Tibial nerve (tissue), 4 donors: ENCODE data around the gene GRID1.

ENCODE experiments used
- EP300 ChIP-seq, 2 donors: sonication (generic); formaldehyde crosslinking; IDR thresholded peaks; one replicate each; pipeline ENCODE4 v1.6.1; 2017; ENCODE audit warnings: antibody characterized with exemption in 2 of 2, mild to moderate bottlenecking in 1 of 2
- TF ChIP-seq, protein P1 (sequence below), 5 experiments: fragments of 200-600 bp in 3 of 5; fragments of 450-650 bp in 2 of 5; sonication (generic) in 3 of 5; IDR thresholded peaks; one replicate each; pipeline ENCODE4 v1.5.1; 2016 to 2019; ENCODE audit warnings: antibody characterized with exemption in 5 of 5, mild to moderate bottlenecking in 3 of 5, moderate library complexity in 2 of 5

- TF ChIP-seq, protein P1, sequence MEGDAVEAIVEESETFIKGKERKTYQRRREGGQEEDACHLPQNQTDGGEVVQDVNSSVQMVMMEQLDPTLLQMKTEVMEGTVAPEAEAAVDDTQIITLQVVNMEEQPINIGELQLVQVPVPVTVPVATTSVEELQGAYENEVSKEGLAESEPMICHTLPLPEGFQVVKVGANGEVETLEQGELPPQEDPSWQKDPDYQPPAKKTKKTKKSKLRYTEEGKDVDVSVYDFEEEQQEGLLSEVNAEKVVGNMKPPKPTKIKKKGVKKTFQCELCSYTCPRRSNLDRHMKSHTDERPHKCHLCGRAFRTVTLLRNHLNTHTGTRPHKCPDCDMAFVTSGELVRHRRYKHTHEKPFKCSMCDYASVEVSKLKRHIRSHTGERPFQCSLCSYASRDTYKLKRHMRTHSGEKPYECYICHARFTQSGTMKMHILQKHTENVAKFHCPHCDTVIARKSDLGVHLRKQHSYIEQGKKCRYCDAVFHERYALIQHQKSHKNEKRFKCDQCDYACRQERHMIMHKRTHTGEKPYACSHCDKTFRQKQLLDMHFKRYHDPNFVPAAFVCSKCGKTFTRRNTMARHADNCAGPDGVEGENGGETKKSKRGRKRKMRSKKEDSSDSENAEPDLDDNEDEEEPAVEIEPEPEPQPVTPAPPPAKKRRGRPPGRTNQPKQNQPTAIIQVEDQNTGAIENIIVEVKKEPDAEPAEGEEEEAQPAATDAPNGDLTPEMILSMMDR (IDR thresholded peaks at IDR 0.05) = no peak
- TF ChIP-seq EP300 (IDR thresholded peaks at IDR 0.05) = no peak
Measured at GRCh38 chr10:86291616-86292340, 74.8 kb downstream of the GRID1 start.
